Chondrocyte (in vitro differentiated cells): ENCODE results near the gene DSTN. TPM values are rescaled to one million over a fixed set of nuclear protein-coding genes. Genes with fewer than 3 reads are reported as not detected.
A peak's percentile ranks its signal among the peaks of the same experiment; 100 is the strongest.

Experiments used
- DNase-seq: peaks from one replicate; pipeline ENCODE4 v3.0.0; 2021; ENCODE audit warnings: mixed read lengths, low spot score
- H3K27ac Mint-ChIP-seq: one replicate; pipeline ENCODE4 v1.8.0; 2021; ENCODE audit warnings: mild to moderate bottlenecking, moderate library complexity, mixed read lengths; ENCODE audit not compliant: unreplicated experiment
- H3K27me3 Mint-ChIP-seq: 2 replicates; pipeline ENCODE4 v1.8.0; 2021; ENCODE audit warnings: low read depth, mixed read lengths
- H3K36me3 Mint-ChIP-seq: 2 replicates; pipeline ENCODE4 v1.8.0; 2021; ENCODE audit warnings: low read depth, mixed read lengths
- H3K4me1 Mint-ChIP-seq: 2 replicates; pipeline ENCODE4 v1.8.0; 2021; ENCODE audit warnings: low read depth, mild to moderate bottlenecking, mixed read lengths
- H3K4me3 Mint-ChIP-seq: one replicate; pipeline ENCODE4 v1.8.0; 2021; ENCODE audit warnings: mild to moderate bottlenecking, moderate library complexity, mixed read lengths; ENCODE audit not compliant: unreplicated experiment
- H3K9me3 Mint-ChIP-seq: 2 replicates; pipeline ENCODE4 v1.8.0; 2021; ENCODE audit warnings: low read depth, mixed read lengths
- total RNA-seq: library from RNA; stranded (reverse); gene quantifications from 3 replicates; pipeline ENCODE4 v1.2.1, GENCODE V29; 2021
- TF ChIP-seq, protein P1 (sequence below): fragments of 200-600 bp; sonication (generic); IDR thresholded peaks from 2 replicates; pipeline ENCODE4 v1.5.0; 2021; ENCODE audit warnings: antibody characterized with exemption, mild to moderate bottlenecking, moderate library complexity

The DSTN gene
- total RNA-seq, 1 donor from 2014 or later, result 1,290 TPM

DNA sequence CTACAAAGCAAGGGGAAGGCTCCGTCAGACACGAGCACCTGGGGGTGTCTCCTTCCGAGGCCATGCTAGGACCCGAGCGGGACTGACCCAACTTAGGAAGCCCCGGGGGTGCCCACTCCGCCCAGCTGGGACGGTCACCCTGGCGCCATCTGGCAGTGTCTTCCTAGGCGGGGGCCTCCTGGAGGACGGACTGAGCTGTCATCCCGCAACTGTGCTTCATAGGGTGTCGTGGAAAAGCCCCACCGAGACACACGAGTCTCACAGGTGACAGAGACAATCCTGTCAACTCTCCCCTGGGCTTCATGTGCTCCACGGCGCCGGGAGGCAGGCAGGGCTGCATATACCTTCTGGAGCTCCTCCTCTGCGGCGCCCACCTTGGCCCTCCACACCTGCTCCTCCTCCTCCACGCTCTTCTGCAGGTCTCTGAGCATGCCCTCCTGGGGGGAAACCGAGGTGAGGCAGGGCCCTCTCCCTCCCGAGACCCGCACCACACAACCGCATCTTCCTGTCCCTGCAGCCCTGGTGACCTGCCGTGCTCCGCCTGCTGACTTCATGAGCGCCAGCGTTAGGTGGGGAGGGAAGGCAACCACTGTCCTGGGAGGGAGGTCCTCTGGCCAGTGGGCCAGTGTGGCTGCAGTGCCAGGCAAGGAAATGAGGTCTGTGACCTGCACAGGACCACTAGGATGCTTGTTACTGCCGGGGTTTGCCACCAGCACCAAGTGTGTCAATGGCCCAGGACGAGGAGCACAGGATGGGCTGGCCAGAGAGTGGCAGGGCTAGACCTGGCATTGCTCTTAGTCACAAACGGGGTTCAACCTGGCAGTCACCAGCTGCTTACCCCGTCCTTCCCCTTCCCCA lies 50.7 kb downstream of the DSTN start:
- no peaks in the 10 kb centered on the region for H3K27me3 Mint-ChIP-seq
- DNase-seq, result peak; percentile 91
- H3K27ac Mint-ChIP-seq, result peak overlapping the region; percentile 49
- peaks cover 40% of the 10 kb centered on the region for H3K36me3 Mint-ChIP-seq
- TF ChIP-seq, protein P1, sequence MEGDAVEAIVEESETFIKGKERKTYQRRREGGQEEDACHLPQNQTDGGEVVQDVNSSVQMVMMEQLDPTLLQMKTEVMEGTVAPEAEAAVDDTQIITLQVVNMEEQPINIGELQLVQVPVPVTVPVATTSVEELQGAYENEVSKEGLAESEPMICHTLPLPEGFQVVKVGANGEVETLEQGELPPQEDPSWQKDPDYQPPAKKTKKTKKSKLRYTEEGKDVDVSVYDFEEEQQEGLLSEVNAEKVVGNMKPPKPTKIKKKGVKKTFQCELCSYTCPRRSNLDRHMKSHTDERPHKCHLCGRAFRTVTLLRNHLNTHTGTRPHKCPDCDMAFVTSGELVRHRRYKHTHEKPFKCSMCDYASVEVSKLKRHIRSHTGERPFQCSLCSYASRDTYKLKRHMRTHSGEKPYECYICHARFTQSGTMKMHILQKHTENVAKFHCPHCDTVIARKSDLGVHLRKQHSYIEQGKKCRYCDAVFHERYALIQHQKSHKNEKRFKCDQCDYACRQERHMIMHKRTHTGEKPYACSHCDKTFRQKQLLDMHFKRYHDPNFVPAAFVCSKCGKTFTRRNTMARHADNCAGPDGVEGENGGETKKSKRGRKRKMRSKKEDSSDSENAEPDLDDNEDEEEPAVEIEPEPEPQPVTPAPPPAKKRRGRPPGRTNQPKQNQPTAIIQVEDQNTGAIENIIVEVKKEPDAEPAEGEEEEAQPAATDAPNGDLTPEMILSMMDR, result no peak
- H3K4me3 Mint-ChIP-seq, result no peak overlapping the region
- H3K9me3 Mint-ChIP-seq, result no peaks in the 10 kb centered on the region
- H3K4me1 Mint-ChIP-seq, result peaks cover 7% of the 10 kb centered on the region

GRCh38 chr20:17621229-17621968 lies 51.5 kb downstream of the DSTN start:
- H3K27ac Mint-ChIP-seq, result peak overlapping the region; percentile 2
- no peak for DNase-seq
- no peaks in the 10 kb centered on the region for H3K9me3 Mint-ChIP-seq
- H3K27me3 Mint-ChIP-seq, result no peaks in the 10 kb centered on the region
- H3K4me1 Mint-ChIP-seq, result peaks cover 7% of the 10 kb centered on the region
- peaks cover 44% of the 10 kb centered on the region for H3K36me3 Mint-ChIP-seq
- H3K4me3 Mint-ChIP-seq, result no peak overlapping the region
- TF ChIP-seq, protein P1, result no peak

GRCh38 chr20:17622086-17622850 lies 52.4 kb downstream of the DSTN start:
- Mint-ChIP-seq H3K4me3 (no peak overlapping the region), H3K27me3 (no peaks in the 10 kb centered on the region), H3K4me1 (peaks cover 7% of the 10 kb centered on the region), H3K9me3 (no peaks in the 10 kb centered on the region), H3K36me3 (peaks cover 45% of the 10 kb centered on the region), H3K27ac (peak overlapping the region; percentile 17)
- DNase-seq, result peak; percentile 56
- TF ChIP-seq, protein P1, result no peak

- TF ChIP-seq, protein P1, result no peak
- Mint-ChIP-seq H3K4me1 (peaks cover 2% of the 10 kb centered on the region), H3K27me3 (no peaks in the 10 kb centered on the region), H3K27ac (no peak overlapping the region), H3K4me3 (no peak overlapping the region), H3K36me3 (peaks cover 41% of the 10 kb centered on the region), H3K9me3 (no peaks in the 10 kb centered on the region)
- peak; percentile 86 for DNase-seq
These were observed 53.1 kb downstream of the DSTN start for GRCh38 chr20:17622851-17623508.
